ENCODE measurements around the gene RGS6. TPM values are rescaled to one million over a fixed set of nuclear protein-coding genes. Genes with fewer than 3 reads are reported as not detected.

RGS6 gene
- total and polyA plus RNA-seq, 7 donors, result 0.79 to 8.0 (median 1.6) TPM; not detected in 2

- TF ChIP-seq POLR2AphosphoS5 (IDR thresholded peaks at IDR 0.05), result no peak
- 48 to 83% methylated on average over 4 of the region's 4 CpGs for WGBS, 2 donors
- H3K4me1 ChIP-seq, result peaks cover 0 to 8% (median 2%) of the 10 kb centered on the region in 4 donors
- H3K36me3 ChIP-seq, result no peaks in the 10 kb centered on the region
- H3K27ac ChIP-seq, result no peak overlapping the region
- H3K27me3 ChIP-seq, result no peaks in the 10 kb centered on the region
- H3K4me3 ChIP-seq, result no peak overlapping the region
- H3K9me3 ChIP-seq, result peaks cover 0 to 1% (median 0%) of the 10 kb centered on the region in 4 donors
- DNase-seq, result no peak
- intact Hi-C loops (cut with DNase I), result no loop called here
These were observed 191.9 kb downstream of the RGS6 start for GRCh38 chr14:72124171-72124570.

- Histone ChIP-seq H3K27ac (no peak overlapping the region), H3K9me3 (peaks cover 0 to 1% (median 0%) of the 10 kb centered on the region in 4 donors), H3K27me3 (no peaks in the 10 kb centered on the region), H3K4me1 (peaks cover 0 to 13% (median 8%) of the 10 kb centered on the region in 4 donors), H3K36me3 (no peaks in the 10 kb centered on the region), H3K4me3 (no peak overlapping the region)
- 89 to 92% methylated on average over 1 of the region's 1 CpG for WGBS, 2 donors
- TF ChIP-seq POLR2A (IDR thresholded peaks at IDR 0.05) (no peak), POLR2AphosphoS5 (IDR thresholded peaks at IDR 0.05) (no peak), EP300 (IDR thresholded peaks at IDR 0.05) (no peak), CTCF (IDR thresholded peaks at IDR 0.05) (no peak)
- intact Hi-C loops (cut with DNase I), result no loop called here
- DNase-seq, result no peak
These were observed 193.9 kb downstream of the RGS6 start for GRCh38 chr14:72126091-72126490.

- intact Hi-C loops (cut with DNase I), result no loop called here
- 57 to 85% methylated on average over 2 of the region's 2 CpGs for WGBS, 2 donors
- H3K9me3 ChIP-seq, result peaks cover 0 to 1% (median 0%) of the 10 kb centered on the region in 4 donors
- peaks cover 0 to 13% (median 8%) of the 10 kb centered on the region in 4 donors for H3K4me1 ChIP-seq
- no peak overlapping the region for H3K4me3 ChIP-seq
- DNase-seq, result no peak
- TF ChIP-seq CTCF (IDR thresholded peaks at IDR 0.05) (no peak), POLR2AphosphoS5 (IDR thresholded peaks at IDR 0.05) (no peak), POLR2A (IDR thresholded peaks at IDR 0.05) (no peak), EP300 (IDR thresholded peaks at IDR 0.05) (no peak)
- no peaks in the 10 kb centered on the region for H3K36me3 ChIP-seq
- no peaks in the 10 kb centered on the region for H3K27me3 ChIP-seq
- no peak overlapping the region for H3K27ac ChIP-seq
These were observed 194.3 kb downstream of the RGS6 start for GRCh38 chr14:72126561-72126960.

GRCh38 chr14:72128629-72129028, 196.4 kb downstream of the RGS6 start:
- H3K27me3 ChIP-seq, result no peaks in the 10 kb centered on the region
- TF ChIP-seq POLR2AphosphoS5 (IDR thresholded peaks at IDR 0.05) (no peak), EP300 (IDR thresholded peaks at IDR 0.05) (no peak)
- no peaks in the 10 kb centered on the region for H3K36me3 ChIP-seq
- no peak overlapping the region for H3K4me3 ChIP-seq
- intact Hi-C loops (cut with DNase I), result no loop called here
- WGBS, 2 donors, result 35 to 61% methylated on average over 11 of the region's 11 CpGs
- no peak for DNase-seq
- no peak overlapping the region for H3K27ac ChIP-seq
- peaks cover 0 to 13% (median 8%) of the 10 kb centered on the region in 4 donors for H3K4me1 ChIP-seq
- H3K9me3 ChIP-seq, result peaks cover 0 to 1% (median 0%) of the 10 kb centered on the region in 4 donors

GRCh38 chr14:72129291-72129690, 197.1 kb downstream of the RGS6 start:
- no peaks in the 10 kb centered on the region for H3K27me3 ChIP-seq
- TF ChIP-seq CTCF (IDR thresholded peaks at IDR 0.05) (no peak), POLR2A (IDR thresholded peaks at IDR 0.05) (no peak), POLR2AphosphoS5 (IDR thresholded peaks at IDR 0.05) (no peak), EP300 (IDR thresholded peaks at IDR 0.05) (no peak)
- H3K4me1 ChIP-seq, result peaks cover 0 to 13% (median 8%) of the 10 kb centered on the region in 4 donors
- intact Hi-C loops (cut with DNase I), result no loop called here
- peaks cover 0 to 1% (median 0%) of the 10 kb centered on the region in 4 donors for H3K9me3 ChIP-seq
- no peaks in the 10 kb centered on the region for H3K36me3 ChIP-seq
- H3K27ac ChIP-seq, result no peak overlapping the region
- no peak overlapping the region for H3K4me3 ChIP-seq
- 89% methylated on average over 3 of the region's 3 CpGs for WGBS, 2 donors
- DNase-seq, result no peak

- WGBS, 2 donors, result 81 to 86% methylated on average over 2 of the region's 2 CpGs
- intact Hi-C loops (cut with DNase I), result no loop called here
- no peak overlapping the region for H3K27ac ChIP-seq
- no peak for DNase-seq
- H3K4me3 ChIP-seq, result no peak overlapping the region
- no peaks in the 10 kb centered on the region for H3K36me3 ChIP-seq
- TF ChIP-seq POLR2AphosphoS5 (IDR thresholded peaks at IDR 0.05) (no peak), POLR2A (IDR thresholded peaks at IDR 0.05) (no peak), EP300 (IDR thresholded peaks at IDR 0.05) (no peak), CTCF (IDR thresholded peaks at IDR 0.05) (no peak)
- H3K27me3 ChIP-seq, result no peaks in the 10 kb centered on the region
- no peaks in the 10 kb centered on the region for H3K4me1 ChIP-seq
- peaks cover 0 to 3% (median 0%) of the 10 kb centered on the region in 4 donors for H3K9me3 ChIP-seq
These were observed 208.9 kb downstream of the RGS6 start for GRCh38 chr14:72141084-72141483.
